GM12801 (cell line): ENCODE data around the gene FAHD1.

Source experiments
- CTCF ChIP-seq: IDR thresholded peaks from one replicate; pipeline ENCODE4 v1.5.1; 2011; ENCODE audit warnings: control low read depth; ENCODE audit not compliant: insufficient read length; ENCODE audit errors: extremely low read depth

Gene FAHD1

GRCh38 chr16:1828645-1829410, 1.8 kb downstream of the FAHD1 start:
- TF ChIP-seq CTCF = no peak

- no peak for TF ChIP-seq CTCF
Measured at GRCh38 chr16:1830213-1830612, 3.2 kb downstream of the FAHD1 start.

- TF ChIP-seq CTCF = no peak
Measured at GRCh38 chr16:1831186-1832075, 4.4 kb downstream of the FAHD1 start.

- no peak for TF ChIP-seq CTCF
Measured at GRCh38 chr16:1832838-1833454, 5.9 kb downstream of the FAHD1 start.

GRCh38 chr16:1834096-1834495, 7.1 kb downstream of the FAHD1 start:
- no peak for TF ChIP-seq CTCF

- TF ChIP-seq CTCF = no peak
Measured at GRCh38 chr16:1839554-1839953, 12.5 kb downstream of the FAHD1 start.

- no peak for TF ChIP-seq CTCF
Measured at GRCh38 chr16:1845985-1846384, 19.0 kb downstream of the FAHD1 start.
